CD4-positive, alpha-beta T cell treated with Interleukin-4 for 4 hours (primary cell): ENCODE results near the gene NAA10.

ENCODE experiments used
- DNase-seq: peaks from one replicate; pipeline ENCODE4 v3.0.0-alpha.2; 2020

The NAA10 gene

DNA sequence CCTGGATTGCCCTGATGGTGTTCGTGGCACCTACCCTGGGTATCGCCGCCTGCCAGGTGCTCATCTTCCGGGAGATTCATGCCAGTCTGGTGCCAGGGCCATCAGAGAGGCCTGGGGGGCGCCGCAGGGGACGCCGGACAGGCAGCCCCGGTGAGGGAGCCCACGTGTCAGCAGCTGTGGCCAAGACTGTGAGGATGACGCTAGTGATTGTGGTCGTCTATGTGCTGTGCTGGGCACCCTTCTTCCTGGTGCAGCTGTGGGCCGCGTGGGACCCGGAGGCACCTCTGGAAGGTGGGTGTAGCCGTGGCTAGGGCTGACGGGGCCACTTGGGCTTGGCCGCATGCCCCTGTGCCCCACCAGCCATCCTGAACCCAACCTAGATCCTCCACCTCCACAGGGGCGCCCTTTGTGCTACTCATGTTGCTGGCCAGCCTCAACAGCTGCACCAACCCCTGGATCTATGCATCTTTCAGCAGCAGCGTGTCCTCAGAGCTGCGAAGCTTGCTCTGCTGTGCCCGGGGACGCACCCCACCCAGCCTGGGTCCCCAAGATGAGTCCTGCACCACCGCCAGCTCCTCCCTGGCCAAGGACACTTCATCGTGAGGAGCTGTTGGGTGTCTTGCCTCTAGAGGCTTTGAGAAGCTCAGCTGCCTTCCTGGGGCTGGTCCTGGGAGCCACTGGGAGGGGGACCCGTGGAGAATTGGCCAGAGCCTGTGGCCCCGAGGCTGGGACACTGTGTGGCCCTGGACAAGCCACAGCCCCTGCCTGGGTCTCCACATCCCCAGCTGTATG is 28.5 kb downstream of the NAA10 start:
- peak; percentile 17 for DNase-seq

GRCh38 chrX:153905481-153906095 is 29.2 kb downstream of the NAA10 start:
- no peak for DNase-seq

- DNase-seq, result no peak
Observed at GRCh38 chrX:153903991-153904957, 30.6 kb downstream of the NAA10 start, which contains the start of gene AVPR2. AVPR2 (plus strand) TSS chrX:153904673; CDS start chrX:153905146, 473 bp downstream.

DNA sequence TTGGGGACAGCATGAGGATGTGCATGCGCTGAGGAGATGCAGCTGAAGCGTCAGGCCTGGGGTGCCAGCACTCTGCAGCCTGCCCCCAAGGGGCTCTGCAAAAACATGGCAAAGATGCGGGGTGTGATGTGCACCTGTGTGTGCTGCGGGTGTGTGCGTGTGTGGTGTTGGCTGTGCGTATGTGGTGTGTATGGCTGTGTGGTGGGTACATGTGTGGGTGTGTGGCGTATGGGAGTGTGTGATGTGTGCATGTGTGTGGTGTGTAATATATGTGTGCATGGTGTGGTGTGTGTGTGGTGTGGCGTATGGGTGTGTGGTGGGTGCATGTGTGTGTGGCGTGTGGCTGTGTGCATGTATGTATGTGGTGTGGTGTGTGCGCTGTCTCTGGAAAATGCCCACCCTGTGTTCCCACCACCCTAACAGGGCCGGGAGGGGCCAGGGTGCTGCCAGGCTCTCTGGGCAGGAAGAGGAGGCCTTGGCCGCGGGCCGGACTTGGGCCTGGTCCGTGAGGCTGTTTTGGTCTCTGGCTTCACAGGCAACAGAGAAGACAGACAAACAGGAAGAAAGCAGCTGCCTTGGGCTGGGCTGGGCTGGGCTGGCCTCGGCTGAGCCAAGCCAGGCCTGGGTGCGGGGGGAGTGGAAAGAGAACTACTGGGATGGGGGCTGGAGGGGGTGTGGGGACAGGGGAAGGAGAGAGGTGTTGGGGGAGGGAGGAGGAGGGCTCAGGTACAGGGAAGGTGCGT is 31.4 kb downstream of the NAA10 start:
- DNase-seq, result no peak

GRCh38 chrX:153902385-153902784 is 32.5 kb downstream of the NAA10 start:
- no peak for DNase-seq

- DNase-seq, result no peak
Observed at GRCh38 chrX:153901753-153902140, 33.1 kb downstream of the NAA10 start.

GRCh38 chrX:153900831-153901752 is 33.7 kb downstream of the NAA10 start:
- DNase-seq, result peak; percentile 66

GRCh38 chrX:153897899-153898298 is 36.9 kb downstream of the NAA10 start:
- no peak for DNase-seq

- DNase-seq, result no peak
Observed at GRCh38 chrX:153889123-153889522, 45.7 kb downstream of the NAA10 start.

GRCh38 chrX:153888344-153888743 is 46.5 kb downstream of the NAA10 start:
- no peak for DNase-seq

GRCh38 chrX:153887385-153887784 is 47.5 kb downstream of the NAA10 start:
- DNase-seq, result no peak

DNA sequence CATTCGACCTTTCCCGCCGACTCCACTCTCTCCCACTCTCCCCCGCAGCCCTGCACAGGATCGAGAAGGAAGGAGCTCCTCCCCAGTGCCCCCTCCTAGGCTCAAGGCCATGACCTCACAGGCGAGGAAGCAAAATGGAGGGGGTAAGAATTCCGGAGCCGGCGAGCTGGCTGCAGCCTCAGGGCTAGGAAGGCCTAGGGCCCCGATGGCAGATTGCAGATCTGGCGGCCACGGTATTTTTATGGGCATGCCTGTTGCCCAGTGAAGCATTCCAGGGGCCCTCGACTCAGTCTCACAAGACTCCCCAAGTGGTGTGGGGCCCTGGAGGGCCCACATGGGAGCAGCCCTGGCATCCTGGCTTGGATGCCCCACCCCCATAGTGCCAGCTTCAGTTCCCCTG is 47.9 kb downstream of the NAA10 start:
- no peak for DNase-seq

DNA sequence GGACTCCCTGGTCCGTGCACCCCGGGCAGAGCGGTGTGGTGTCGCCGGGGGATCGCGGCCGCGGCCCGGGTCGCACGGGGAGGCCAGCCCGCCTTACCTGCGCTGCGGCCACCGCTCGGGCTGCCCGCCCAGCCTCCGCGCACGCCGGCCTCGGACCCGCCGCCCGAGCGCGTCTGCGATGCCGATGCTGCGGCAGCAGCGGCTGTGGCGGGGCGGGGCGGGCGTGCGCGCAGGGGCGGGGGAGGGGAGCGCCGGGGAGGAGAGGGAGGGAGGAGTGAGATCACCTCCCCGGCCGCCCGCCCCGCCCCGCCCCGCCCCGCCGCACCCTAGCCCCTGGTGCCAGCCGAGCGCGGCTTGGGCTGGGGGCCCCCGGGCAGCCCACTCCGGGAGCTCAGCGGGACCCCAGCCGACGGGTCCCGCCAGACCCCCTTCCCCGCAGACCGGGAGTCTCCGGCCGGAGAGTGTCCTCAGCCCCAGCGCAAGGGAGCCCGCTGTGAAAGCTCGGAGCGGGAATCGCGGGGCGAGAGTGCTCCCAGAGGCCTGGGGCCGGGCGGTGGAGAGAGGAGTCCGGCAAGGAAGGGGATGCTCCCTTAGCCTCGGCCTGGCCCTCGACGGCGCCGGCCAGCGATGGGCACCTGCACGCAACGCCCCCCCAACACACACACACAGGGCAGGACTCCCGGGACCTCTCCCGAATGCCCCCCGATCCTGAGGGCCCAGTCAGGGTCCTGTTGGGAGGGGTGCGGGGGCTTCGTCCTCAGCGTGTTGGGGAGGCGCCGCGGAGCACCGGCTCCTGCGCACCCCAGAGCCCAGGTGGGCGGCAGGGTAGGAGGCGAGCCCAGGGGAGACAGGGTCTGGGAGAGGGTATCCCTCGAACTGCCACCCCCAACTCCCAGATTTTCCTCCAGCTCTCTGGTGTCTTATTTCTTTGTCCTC is 48.6 kb downstream of the NAA10 start, which contains the start of gene L1CAM:
TSS of gene L1CAM (minus strand) at position 206 of the 936 bp plus-strand sequence. CDS start 10,337 bp downstream, outside the sequence.
- no peak for DNase-seq

DNA sequence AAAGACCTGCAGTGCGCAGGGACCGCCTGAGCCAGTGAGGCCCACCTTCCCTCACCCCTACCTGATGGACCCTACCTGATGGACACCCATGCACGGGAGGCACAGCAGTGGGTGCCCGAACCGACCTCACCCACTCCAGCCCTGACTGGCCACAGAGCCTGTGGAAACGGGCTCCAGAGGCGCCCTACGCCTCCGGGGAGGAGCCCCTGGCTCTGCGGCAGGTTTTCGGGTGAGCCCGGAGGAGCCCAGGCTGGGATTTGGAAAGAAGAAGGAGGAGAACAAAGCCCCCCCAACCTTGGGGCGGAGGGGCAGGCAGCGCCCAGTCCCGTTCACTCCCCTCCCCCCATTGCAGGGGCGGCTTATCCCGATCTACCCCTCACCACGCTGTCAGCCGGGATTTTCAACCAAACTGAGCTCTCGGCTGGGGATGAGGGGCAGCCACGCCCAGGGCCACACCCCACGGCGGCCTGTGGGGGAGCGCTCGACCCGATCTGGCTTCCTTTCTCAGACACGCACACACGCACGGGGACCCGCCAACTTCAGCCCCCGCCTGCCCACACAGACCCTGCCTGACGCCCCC is 49.5 kb downstream of the NAA10 start:
- DNase-seq, result no peak

DNA sequence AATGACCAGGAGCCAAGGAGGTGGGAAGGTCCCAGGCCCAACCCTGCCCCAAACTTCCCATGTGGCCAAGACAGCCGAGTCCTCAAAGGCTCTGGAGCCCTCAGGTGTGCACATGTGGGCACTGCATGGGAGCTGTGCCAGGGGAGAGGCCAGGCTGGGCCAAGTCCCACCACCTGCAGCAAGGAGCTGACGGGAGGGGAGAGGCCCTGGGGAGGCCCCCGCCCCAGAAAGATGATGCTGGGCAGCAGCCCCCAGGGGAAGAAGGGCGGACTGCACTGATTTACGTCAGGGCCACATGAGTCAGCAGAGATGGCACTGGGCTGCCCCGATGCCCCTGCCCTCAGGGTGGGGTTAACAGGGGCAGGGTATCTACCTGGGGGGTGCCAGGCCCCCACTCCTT is 50.2 kb downstream of the NAA10 start:
- no peak for DNase-seq

- no peak for DNase-seq
Observed at GRCh38 chrX:153884136-153884535, 50.7 kb downstream of the NAA10 start.

- no peak for DNase-seq
Observed at GRCh38 chrX:153883163-153883843, 51.5 kb downstream of the NAA10 start.

DNA sequence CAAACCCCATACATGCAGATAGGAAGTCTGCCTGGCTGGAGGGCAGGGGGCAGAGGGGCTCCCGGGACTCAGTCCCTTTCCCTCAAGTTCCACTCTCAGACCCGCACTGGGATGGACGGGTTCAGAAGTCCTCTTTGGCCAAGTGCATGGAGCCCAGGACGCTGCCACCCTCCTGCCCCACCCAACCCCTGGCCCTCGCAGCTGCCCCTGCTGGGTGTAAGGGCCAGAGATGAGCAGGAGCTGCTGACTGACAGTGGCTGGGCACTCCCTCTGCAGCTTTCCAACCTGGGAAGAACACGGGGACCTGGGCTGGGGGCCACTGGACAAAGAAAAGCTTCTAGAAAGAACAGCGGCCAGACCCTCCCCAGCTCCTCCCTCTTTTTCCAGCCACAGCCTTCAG is 52.3 kb downstream of the NAA10 start:
- DNase-seq, result no peak

DNA sequence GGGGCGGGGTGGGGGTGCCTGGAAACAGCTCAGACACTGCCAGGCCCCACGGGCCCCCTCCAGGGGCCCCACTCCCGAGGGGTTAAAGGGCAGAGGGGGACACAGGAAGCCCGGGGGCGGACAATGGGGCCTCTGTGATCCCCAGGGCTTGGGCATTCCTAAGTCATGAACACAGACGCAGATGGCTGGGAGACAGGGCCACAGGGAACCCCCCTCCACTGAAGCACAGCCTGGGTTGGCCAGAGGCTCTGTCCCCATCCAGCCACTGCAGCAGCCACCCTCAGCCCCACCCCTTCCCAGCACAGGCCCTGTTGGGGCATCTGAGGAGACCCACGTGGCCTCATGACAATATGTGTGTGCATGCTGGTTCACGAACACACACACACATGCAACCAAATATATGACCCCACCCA is 52.7 kb downstream of the NAA10 start:
- no peak for DNase-seq
